Measurements from ENCODE around the gene ADGRV1. TPM values are rescaled to one million over a fixed set of nuclear protein-coding genes. Genes with fewer than 3 reads are reported as not detected.
A peak's percentile ranks its signal among the peaks of the same experiment; 100 is the strongest.
"Not testable (repeated sequence)": the region's sequence is repeated elsewhere in the genome, so short reads cannot be mapped to it uniquely, and the experiment has no call there.

Gene ADGRV1
- total RNA-seq, 2 donors from 2014 or later: 0.45 to 0.74 TPM

- not testable (repeated sequence) for H3K4me1 Mint-ChIP-seq; H3K27ac Mint-ChIP-seq; H3K27me3 Mint-ChIP-seq; ATAC-seq (replicated peaks); H3K9me3 Mint-ChIP-seq; H3K4me3 Mint-ChIP-seq; H3K36me3 Mint-ChIP-seq (ENCODE audit: low read depth)
Observed at GRCh38 chr5:90595766-90596165, 37.2 kb downstream of the ADGRV1 start.

- no peak for ATAC-seq (replicated peaks)
- Mint-ChIP-seq H3K36me3 (ENCODE audit: low read depth) (no peaks in the 10 kb centered on the region), H3K4me3 (no peak overlapping the region), H3K27ac (no peak overlapping the region), H3K9me3 (no peaks in the 10 kb centered on the region), H3K4me1 (no peaks in the 10 kb centered on the region), H3K27me3 (peaks cover 3% of the 10 kb centered on the region)
Observed at GRCh38 chr5:90598293-90598692, 39.7 kb downstream of the ADGRV1 start.

DNA sequence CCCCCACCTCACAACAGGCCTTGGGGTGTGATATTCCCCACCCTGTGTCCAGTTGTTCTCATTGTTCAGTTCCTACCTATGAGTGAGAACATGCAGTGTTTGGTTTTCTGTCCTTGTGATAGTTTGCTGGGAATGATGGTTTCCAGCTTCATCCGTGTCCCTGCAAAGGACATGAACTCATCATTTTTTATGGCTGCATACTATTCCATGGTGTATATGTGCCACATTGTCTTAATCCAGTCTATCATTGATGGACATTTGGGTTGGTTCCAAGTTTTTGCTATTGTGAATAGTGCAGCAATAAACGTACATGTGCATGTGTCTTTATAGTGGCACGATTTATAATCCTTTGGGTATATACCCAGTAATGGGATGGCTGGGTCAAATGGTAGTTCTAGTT lies 41.7 kb downstream of the ADGRV1 start:
- not testable (repeated sequence) for H3K9me3 Mint-ChIP-seq; H3K27ac Mint-ChIP-seq; ATAC-seq (replicated peaks); H3K4me1 Mint-ChIP-seq; H3K36me3 Mint-ChIP-seq (ENCODE audit: low read depth); H3K4me3 Mint-ChIP-seq; H3K27me3 Mint-ChIP-seq

GRCh38 chr5:90601468-90601867 lies 42.9 kb downstream of the ADGRV1 start:
- Mint-ChIP-seq H3K27ac (no peak overlapping the region), H3K4me3 (no peak overlapping the region), H3K36me3 (ENCODE audit: low read depth) (no peaks in the 10 kb centered on the region), H3K27me3 (peaks cover 11% of the 10 kb centered on the region), H3K9me3 (no peaks in the 10 kb centered on the region), H3K4me1 (no peaks in the 10 kb centered on the region)
- ATAC-seq (replicated peaks): no peak

DNA sequence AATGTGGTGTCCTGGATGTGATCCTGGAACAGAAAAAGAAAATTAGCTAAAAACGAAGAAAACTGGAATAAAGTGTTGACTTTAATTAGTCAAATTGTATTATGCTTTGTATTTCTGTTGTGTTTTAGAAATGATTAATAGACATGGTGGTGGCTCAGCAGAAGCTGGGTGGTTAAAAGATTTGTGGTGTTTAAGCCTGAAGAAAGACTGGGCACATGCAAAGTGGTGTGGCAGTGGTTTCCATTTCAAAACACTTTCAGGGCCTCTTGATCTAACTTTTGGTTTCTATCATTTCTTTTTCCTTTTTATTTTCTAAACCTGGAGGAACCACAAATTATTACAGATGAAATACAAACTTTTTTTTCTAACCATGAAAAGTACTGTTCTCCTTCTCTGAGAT lies 44.1 kb downstream of the ADGRV1 start:
- Mint-ChIP-seq H3K36me3 (ENCODE audit: low read depth) (no peaks in the 10 kb centered on the region), H3K27me3 (peaks cover 14% of the 10 kb centered on the region), H3K9me3 (no peaks in the 10 kb centered on the region), H3K4me3 (no peak overlapping the region), H3K4me1 (no peaks in the 10 kb centered on the region), H3K27ac (no peak overlapping the region)
- ATAC-seq (replicated peaks): no peak

- Mint-ChIP-seq H3K4me3 (no peak overlapping the region), H3K4me1 (no peaks in the 10 kb centered on the region), H3K27me3 (peaks cover 35% of the 10 kb centered on the region), H3K9me3 (no peaks in the 10 kb centered on the region), H3K27ac (no peak overlapping the region), H3K36me3 (ENCODE audit: low read depth) (no peaks in the 10 kb centered on the region)
- no peak for ATAC-seq (replicated peaks)
Observed at GRCh38 chr5:90606539-90606938, 47.9 kb downstream of the ADGRV1 start.

DNA sequence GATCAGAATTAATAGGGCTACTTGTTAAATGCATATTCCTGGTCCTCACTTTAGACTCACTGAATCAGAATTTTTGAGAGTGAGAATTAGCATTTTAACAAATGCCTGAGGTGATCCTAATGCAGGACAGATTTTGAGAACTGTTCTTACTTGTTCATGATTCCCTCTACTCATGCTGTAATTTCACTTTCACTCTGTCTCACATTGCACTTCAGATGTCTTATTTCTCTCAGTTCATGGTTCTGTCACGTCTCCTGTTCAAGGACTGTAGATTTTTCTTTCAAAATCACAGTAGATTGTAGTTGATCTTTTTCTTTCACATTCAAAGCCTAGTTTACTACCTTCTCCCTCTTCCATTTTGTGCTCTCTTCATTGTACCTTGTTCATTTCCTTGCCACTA lies 54.3 kb downstream of the ADGRV1 start:
- peak; percentile 40 for ATAC-seq (replicated peaks)
- Mint-ChIP-seq H3K9me3 (no peaks in the 10 kb centered on the region), H3K4me1 (no peaks in the 10 kb centered on the region), H3K36me3 (ENCODE audit: low read depth) (no peaks in the 10 kb centered on the region), H3K4me3 (no peak overlapping the region), H3K27me3 (peaks cover 20% of the 10 kb centered on the region), H3K27ac (no peak overlapping the region)

GRCh38 chr5:90613459-90613858 lies 54.9 kb downstream of the ADGRV1 start:
- ATAC-seq (replicated peaks): no peak
- Mint-ChIP-seq H3K9me3 (no peaks in the 10 kb centered on the region), H3K27ac (no peak overlapping the region), H3K27me3 (peaks cover 15% of the 10 kb centered on the region), H3K36me3 (ENCODE audit: low read depth) (no peaks in the 10 kb centered on the region), H3K4me3 (no peak overlapping the region), H3K4me1 (no peaks in the 10 kb centered on the region)

- peaks cover 10% of the 10 kb centered on the region for H3K27me3 Mint-ChIP-seq
- H3K4me3 Mint-ChIP-seq: no peak overlapping the region
- no peak overlapping the region for H3K27ac Mint-ChIP-seq
- H3K4me1 Mint-ChIP-seq: no peaks in the 10 kb centered on the region
- no peaks in the 10 kb centered on the region for H3K36me3 Mint-ChIP-seq (ENCODE audit: low read depth)
- H3K9me3 Mint-ChIP-seq: no peaks in the 10 kb centered on the region
- ATAC-seq (replicated peaks): no peak
Observed at GRCh38 chr5:90613918-90614504, 55.4 kb downstream of the ADGRV1 start.

GRCh38 chr5:90615355-90615754 lies 56.8 kb downstream of the ADGRV1 start:
- H3K27ac Mint-ChIP-seq: no peak overlapping the region
- no peak for ATAC-seq (replicated peaks)
- no peak overlapping the region for H3K4me3 Mint-ChIP-seq
- H3K9me3 Mint-ChIP-seq: no peaks in the 10 kb centered on the region
- H3K27me3 Mint-ChIP-seq: peaks cover 8% of the 10 kb centered on the region
- no peaks in the 10 kb centered on the region for H3K36me3 Mint-ChIP-seq (ENCODE audit: low read depth)
- H3K4me1 Mint-ChIP-seq: no peaks in the 10 kb centered on the region

GRCh38 chr5:90618071-90618470 lies 59.5 kb downstream of the ADGRV1 start:
- Mint-ChIP-seq H3K4me3 (no peak overlapping the region), H3K27me3 (peaks cover 3% of the 10 kb centered on the region), H3K9me3 (no peaks in the 10 kb centered on the region), H3K4me1 (no peaks in the 10 kb centered on the region), H3K36me3 (ENCODE audit: low read depth) (no peaks in the 10 kb centered on the region), H3K27ac (no peak overlapping the region)
- no peak for ATAC-seq (replicated peaks)

GRCh38 chr5:90619762-90620161 lies 61.2 kb downstream of the ADGRV1 start:
- not testable (repeated sequence) for H3K9me3 Mint-ChIP-seq; ATAC-seq (replicated peaks); H3K27ac Mint-ChIP-seq; H3K27me3 Mint-ChIP-seq; H3K36me3 Mint-ChIP-seq (ENCODE audit: low read depth); H3K4me1 Mint-ChIP-seq; H3K4me3 Mint-ChIP-seq

DNA sequence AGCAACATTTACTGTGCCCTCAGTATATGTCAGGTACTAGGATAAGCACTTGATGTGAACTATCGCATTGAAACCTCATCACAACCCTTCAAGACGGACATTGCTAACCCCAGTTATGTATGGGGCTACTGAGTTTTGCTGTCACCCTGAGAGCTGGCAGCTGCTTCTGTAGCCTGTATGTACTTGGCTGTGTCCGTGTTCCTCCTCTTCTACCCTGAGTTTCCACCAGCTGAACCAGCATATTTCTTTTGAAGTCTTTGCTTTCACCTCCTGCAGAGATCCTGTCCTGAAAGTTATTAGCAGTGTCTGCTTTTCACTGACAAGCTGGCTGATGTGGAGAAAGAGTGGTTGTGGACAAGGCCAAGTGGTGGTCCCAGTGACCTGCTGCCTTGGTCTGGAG lies 63.3 kb downstream of the ADGRV1 start:
- Mint-ChIP-seq H3K27ac (no peak overlapping the region), H3K36me3 (ENCODE audit: low read depth) (no peaks in the 10 kb centered on the region), H3K9me3 (no peaks in the 10 kb centered on the region), H3K27me3 (peaks cover 3% of the 10 kb centered on the region), H3K4me1 (no peaks in the 10 kb centered on the region), H3K4me3 (no peak overlapping the region)
- ATAC-seq (replicated peaks): no peak

- Mint-ChIP-seq H3K4me3 (no peak overlapping the region), H3K36me3 (ENCODE audit: low read depth) (no peaks in the 10 kb centered on the region), H3K27ac (no peak overlapping the region), H3K27me3 (peaks cover 12% of the 10 kb centered on the region), H3K4me1 (no peaks in the 10 kb centered on the region), H3K9me3 (no peaks in the 10 kb centered on the region)
- no peak for ATAC-seq (replicated peaks)
Observed at GRCh38 chr5:90626493-90626892, 67.9 kb downstream of the ADGRV1 start.

- H3K27me3 Mint-ChIP-seq: peaks cover 12% of the 10 kb centered on the region
- no peaks in the 10 kb centered on the region for H3K4me1 Mint-ChIP-seq
- H3K4me3 Mint-ChIP-seq: no peak overlapping the region
- H3K9me3 Mint-ChIP-seq: no peaks in the 10 kb centered on the region
- H3K36me3 Mint-ChIP-seq (ENCODE audit: low read depth): no peaks in the 10 kb centered on the region
- H3K27ac Mint-ChIP-seq: no peak overlapping the region
- no peak for ATAC-seq (replicated peaks)
Observed at GRCh38 chr5:90628492-90628891, 69.9 kb downstream of the ADGRV1 start.

GRCh38 chr5:90632791-90633190 lies 74.2 kb downstream of the ADGRV1 start:
- H3K4me3 Mint-ChIP-seq: no peak overlapping the region
- H3K4me1 Mint-ChIP-seq: no peaks in the 10 kb centered on the region
- no peaks in the 10 kb centered on the region for H3K9me3 Mint-ChIP-seq
- ATAC-seq (replicated peaks): no peak
- H3K36me3 Mint-ChIP-seq (ENCODE audit: low read depth): no peaks in the 10 kb centered on the region
- peaks cover 14% of the 10 kb centered on the region for H3K27me3 Mint-ChIP-seq
- no peak overlapping the region for H3K27ac Mint-ChIP-seq
